Naive thymus-derived CD4-positive, alpha-beta T cell (primary cell): ENCODE results near the gene COL5A1. TPM values are rescaled to one million over a fixed set of nuclear protein-coding genes. Genes with fewer than 3 reads are reported as not detected.

Experiments used
- ATAC-seq: fragments of 150-1000 bp; cut with Tn5 transposase; 2 replicates; pipeline ENCODE4 v1.10.0; 2021; ENCODE audit warnings: mild to moderate bottlenecking, moderate library complexity
- CTCF ChIA-PET: fragments of 350-600 bp; sonication (Branson Sonifier 250); formaldehyde crosslinking; loops from one replicate; lab custom pipeline; 2021; ENCODE audit warnings: antibody characterized with exemption; lab: Charles Lee
- POLR2A ChIA-PET: fragments of 350-600 bp; sonication (Branson Sonifier 250); formaldehyde crosslinking; loops from one replicate; lab custom pipeline; 2021; ENCODE audit warnings: antibody characterized with exemption, inconsistent platforms; lab: Charles Lee
- DNase-seq, 9 donors: peaks; one replicate each; pipeline versions ENCODE4 v3.0.0 to v3.0.0-alpha.2; 2020 to 2022; ENCODE audit warnings: mixed read lengths in 1 of 9
- H3K27ac ChIP-seq: one replicate; pipeline ENCODE4 v1.7.0; 2013; ENCODE audit warnings: mild to moderate bottlenecking, low read depth, low read length, moderate library complexity
- H3K27me3 ChIP-seq, 2 donors: one replicate each; pipeline ENCODE4 v1.7.0; 2013; ENCODE audit warnings: low read length in 2 of 2, mild to moderate bottlenecking in 2 of 2, moderate library complexity in 2 of 2; ENCODE audit not compliant: control insufficient read depth in 2 of 2, insufficient read depth in 2 of 2
- H3K36me3 ChIP-seq, 3 experiments: 1 replicate in 2 of 3; 2 replicates in 1 of 3; pipeline ENCODE4 v1.7.0; 2013; ENCODE audit warnings: low read length in 3 of 3, mild to moderate bottlenecking in 3 of 3, moderate library complexity in 1 of 3; ENCODE audit not compliant: insufficient read depth in 3 of 3, control insufficient read depth in 2 of 3
- H3K4me1 ChIP-seq, 2 donors: one replicate each; pipeline ENCODE4 v1.7.0; 2013; ENCODE audit warnings: low read length in 2 of 2, mild to moderate bottlenecking in 2 of 2, moderate library complexity in 1 of 2; ENCODE audit not compliant: control insufficient read depth in 2 of 2, insufficient read depth in 2 of 2
- H3K4me3 ChIP-seq: 2 replicates; pipeline ENCODE4 v1.7.0; 2013; ENCODE audit warnings: mild to moderate bottlenecking, low read length
- H3K9me3 ChIP-seq, 3 experiments: 1 replicate in 2 of 3; 2 replicates in 1 of 3; pipeline ENCODE4 v1.7.0; 2013; ENCODE audit warnings: low read length in 3 of 3; ENCODE audit not compliant: control insufficient read depth in 2 of 3
- H3K27ac Mint-ChIP-seq, 9 donors: one replicate each; pipeline ENCODE4 v1.8.0; 2020 to 2022; ENCODE audit warnings: mixed read lengths in 9 of 9, mild to moderate bottlenecking in 8 of 9, moderate library complexity in 5 of 9, inconsistent platforms in 2 of 9
- H3K27me3 Mint-ChIP-seq, 5 donors: one replicate each; pipeline ENCODE4 v1.8.0; 2021 to 2022; ENCODE audit warnings: mixed read lengths in 5 of 5, mild to moderate bottlenecking in 1 of 5
- H3K36me3 Mint-ChIP-seq, 5 donors: one replicate each; pipeline ENCODE4 v1.8.0; 2020 to 2022; ENCODE audit warnings: mixed read lengths in 5 of 5, mild to moderate bottlenecking in 3 of 5, inconsistent platforms in 1 of 5
- H3K4me1 Mint-ChIP-seq, 7 donors: one replicate each; pipeline ENCODE4 v1.8.0; 2020 to 2022; ENCODE audit warnings: mixed read lengths in 7 of 7, mild to moderate bottlenecking in 3 of 7, inconsistent platforms in 1 of 7
- H3K4me3 Mint-ChIP-seq, 10 donors: one replicate each; pipeline ENCODE4 v1.8.0; 2020 to 2022; ENCODE audit warnings: mild to moderate bottlenecking in 10 of 10, mixed read lengths in 10 of 10, moderate library complexity in 6 of 10, inconsistent platforms in 2 of 10
- H3K9me3 Mint-ChIP-seq, 11 donors: one replicate each; pipeline ENCODE4 v1.8.0; 2020 to 2022; ENCODE audit warnings: mixed read lengths in 11 of 11, mild to moderate bottlenecking in 4 of 11, inconsistent platforms in 1 of 11, moderate library complexity in 1 of 11
- intact Hi-C, 2 donors: fragments of 100-400 bp; cut with micrococcal nuclease; formaldehyde crosslinking; loops; one replicate each; pipeline ENCODE4 v1.15.1; 2023
- polyA plus RNA-seq, 2 donors: library from polyadenylated mRNA; unstranded; fragments of 300-500 nt; fragmentation: Illumina TruSeq; gene quantifications; one replicate each; pipeline ENCODE4 v1.2.3, GENCODE V29; 2021
- total RNA-seq, 6 experiments: library from RNA in 5 of 6; stranded (reverse) in 5 of 6; gene quantifications; 1 replicate in 5 of 6; 2 replicates in 1 of 6; pipeline ENCODE4 v1.2.3 and lab custom pipeline; 2021 to 2026

Gene COL5A1
- total and polyA plus RNA-seq, 7 experiments from 2014 or later = 0.16 to 0.56 (median 0.24) TPM; not detected in 2

DNA sequence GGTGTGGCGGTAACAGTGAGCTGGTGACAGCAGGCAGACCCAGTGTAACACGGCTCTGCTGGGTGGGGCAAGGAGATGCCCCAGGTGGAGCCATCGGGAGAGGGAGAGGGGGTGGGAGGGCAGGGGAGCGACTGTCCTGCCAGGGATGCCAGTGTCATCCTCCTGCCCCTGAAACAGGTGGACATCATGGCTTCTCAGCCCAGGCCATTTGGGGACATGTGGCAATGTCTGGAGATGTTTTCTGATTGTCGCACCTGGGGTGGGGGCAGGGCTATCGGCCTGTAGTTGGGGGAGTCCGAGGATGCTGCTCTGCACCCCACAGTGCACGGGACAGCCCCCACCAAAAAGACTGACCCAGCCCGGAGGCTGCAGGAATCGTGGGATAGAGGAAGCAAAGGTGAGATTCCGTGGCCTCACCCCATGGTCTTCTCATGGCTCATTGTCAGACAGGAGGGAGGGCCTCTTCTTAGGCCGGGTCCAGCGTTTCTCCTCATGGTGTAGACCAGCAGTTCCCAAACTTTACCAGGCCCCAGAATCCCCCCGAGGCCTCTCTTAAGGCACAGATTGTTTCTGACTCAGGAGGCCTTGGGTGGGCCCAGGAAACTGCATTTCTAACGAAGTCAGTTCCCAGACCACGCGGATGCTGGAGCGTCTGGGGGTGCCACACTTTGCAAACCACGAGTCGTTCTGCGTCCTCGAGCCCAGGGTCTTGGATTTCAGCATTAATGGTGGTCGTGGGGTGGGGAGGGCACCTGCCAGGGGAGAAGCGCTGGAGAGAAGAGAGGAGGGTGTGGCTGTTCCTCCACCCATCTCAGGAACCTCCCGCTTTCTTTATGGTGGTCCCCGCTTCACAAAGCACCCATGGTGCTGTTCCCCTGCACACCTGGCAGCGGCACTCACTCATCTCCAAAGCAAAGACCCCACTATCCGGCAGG is 11.0 kb downstream of the COL5A1 start:
- Histone ChIP-seq H3K9me3 (no peaks in the 10 kb centered on the region), H3K4me1 (no peaks in the 10 kb centered on the region), H3K27ac (no peak overlapping the region), H3K4me3 (no peak overlapping the region), H3K27me3 (no peaks in the 10 kb centered on the region), H3K36me3 (no peaks in the 10 kb centered on the region)
- peaks cover 0 to 6% (median 0%) of the 10 kb centered on the region in 5 donors for H3K27me3 Mint-ChIP-seq
- DNase-seq (no peak), ATAC-seq (no peak)
- intact Hi-C loops = no loop called here
- no peak overlapping the region for H3K27ac Mint-ChIP-seq
- H3K4me1 Mint-ChIP-seq = no peaks in the 10 kb centered on the region
- H3K36me3 Mint-ChIP-seq = no peaks in the 10 kb centered on the region
- no peaks in the 10 kb centered on the region for H3K9me3 Mint-ChIP-seq
- no peak overlapping the region for H3K4me3 Mint-ChIP-seq
- ChIA-PET POLR2A (no interaction called here), CTCF (no interaction called here)

DNA sequence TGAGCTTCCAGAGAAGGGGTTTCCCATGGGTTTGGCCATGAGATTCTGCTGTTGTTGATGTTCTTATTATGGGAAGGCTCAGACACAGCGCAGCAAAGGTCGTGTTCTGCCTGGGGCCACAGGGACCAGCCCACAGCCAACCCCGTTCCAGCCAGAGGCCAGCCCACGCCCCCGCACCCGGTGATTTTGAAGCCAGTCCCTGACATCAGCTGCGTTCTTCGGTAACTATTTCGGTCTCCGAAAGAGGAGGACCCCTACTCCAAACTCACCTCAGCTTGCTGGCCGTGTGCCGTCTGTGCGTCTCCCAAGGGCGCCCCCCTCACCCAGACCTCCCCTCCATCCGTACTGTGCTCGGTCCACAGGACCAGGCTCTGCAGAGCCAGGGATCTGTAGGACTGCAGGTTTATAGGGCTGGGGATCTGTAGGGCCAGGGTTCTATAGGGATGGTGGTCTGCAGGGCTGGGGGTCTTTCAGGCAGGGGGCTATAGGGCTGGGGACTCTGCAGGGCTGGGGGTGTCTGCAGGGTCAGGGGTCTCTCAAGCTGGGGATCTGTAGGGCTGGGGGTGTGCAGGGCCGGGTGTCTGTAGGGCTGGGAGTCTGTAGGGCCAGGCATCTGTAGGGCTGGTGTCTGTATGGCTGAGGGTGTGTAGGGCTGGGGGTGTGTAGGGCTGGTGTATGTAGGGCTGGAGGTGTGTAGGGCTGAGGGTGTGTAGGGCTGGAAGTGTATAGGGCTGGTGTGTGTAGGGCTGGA is 11.8 kb downstream of the COL5A1 start:
- ChIA-PET POLR2A (no interaction called here), CTCF (no interaction called here)
- Histone ChIP-seq H3K4me3 (no peak overlapping the region), H3K27me3 (no peaks in the 10 kb centered on the region), H3K36me3 (no peaks in the 10 kb centered on the region), H3K27ac (no peak overlapping the region), H3K4me1 (no peaks in the 10 kb centered on the region), H3K9me3 (no peaks in the 10 kb centered on the region)
- DNase-seq = no peak
- intact Hi-C loops = no loop called here
- Mint-ChIP-seq H3K36me3 (no peaks in the 10 kb centered on the region), H3K4me3 (no peak overlapping the region), H3K9me3 (no peaks in the 10 kb centered on the region), H3K4me1 (no peaks in the 10 kb centered on the region), H3K27ac (no peak overlapping the region), H3K27me3 (peaks cover 0 to 6% (median 0%) of the 10 kb centered on the region in 5 donors)
- ATAC-seq = no peak

DNA sequence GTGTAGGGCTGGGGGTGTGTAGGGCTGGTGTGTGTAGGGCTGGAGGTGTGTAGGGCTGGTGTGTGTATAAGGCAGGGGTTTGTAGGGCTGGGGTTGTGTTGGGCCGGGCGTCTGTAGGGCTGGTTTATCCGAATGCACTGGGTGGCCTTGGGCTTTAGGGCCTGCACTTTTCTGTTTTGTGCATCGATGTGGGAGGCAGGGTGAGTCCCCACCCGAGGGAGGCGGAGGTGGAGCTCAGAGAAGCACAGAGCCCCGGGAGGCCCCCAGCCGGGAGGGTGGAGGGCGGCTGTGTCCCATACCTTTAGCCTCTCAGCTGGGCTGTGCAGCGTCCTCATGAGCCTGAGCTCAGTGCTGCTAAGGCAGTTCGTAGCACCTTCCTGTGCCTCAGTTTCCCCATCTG is 13.5 kb downstream of the COL5A1 start:
- ATAC-seq (no peak), DNase-seq (no peak)
- H3K4me3 ChIP-seq = no peak overlapping the region
- Mint-ChIP-seq H3K4me3 (no peak overlapping the region), H3K4me1 (no peaks in the 10 kb centered on the region), H3K9me3 (peaks cover 0 to 9% (median 0%) of the 10 kb centered on the region in 11 donors), H3K27ac (no peak overlapping the region), H3K36me3 (no peaks in the 10 kb centered on the region), H3K27me3 (peaks cover 0 to 6% (median 0%) of the 10 kb centered on the region in 5 donors)
- H3K9me3 ChIP-seq = no peaks in the 10 kb centered on the region
- H3K4me1 ChIP-seq = no peaks in the 10 kb centered on the region
- no peaks in the 10 kb centered on the region for H3K36me3 ChIP-seq
- H3K27me3 ChIP-seq = no peaks in the 10 kb centered on the region
- intact Hi-C loops = loop anchor here in 1 of 2 donors (1.0 kb wide), 1 partner anchor 206 kb away; no protein-coding TSS in a partner anchor
- no peak overlapping the region for H3K27ac ChIP-seq
- ChIA-PET CTCF (no interaction called here), POLR2A (no interaction called here)

DNA sequence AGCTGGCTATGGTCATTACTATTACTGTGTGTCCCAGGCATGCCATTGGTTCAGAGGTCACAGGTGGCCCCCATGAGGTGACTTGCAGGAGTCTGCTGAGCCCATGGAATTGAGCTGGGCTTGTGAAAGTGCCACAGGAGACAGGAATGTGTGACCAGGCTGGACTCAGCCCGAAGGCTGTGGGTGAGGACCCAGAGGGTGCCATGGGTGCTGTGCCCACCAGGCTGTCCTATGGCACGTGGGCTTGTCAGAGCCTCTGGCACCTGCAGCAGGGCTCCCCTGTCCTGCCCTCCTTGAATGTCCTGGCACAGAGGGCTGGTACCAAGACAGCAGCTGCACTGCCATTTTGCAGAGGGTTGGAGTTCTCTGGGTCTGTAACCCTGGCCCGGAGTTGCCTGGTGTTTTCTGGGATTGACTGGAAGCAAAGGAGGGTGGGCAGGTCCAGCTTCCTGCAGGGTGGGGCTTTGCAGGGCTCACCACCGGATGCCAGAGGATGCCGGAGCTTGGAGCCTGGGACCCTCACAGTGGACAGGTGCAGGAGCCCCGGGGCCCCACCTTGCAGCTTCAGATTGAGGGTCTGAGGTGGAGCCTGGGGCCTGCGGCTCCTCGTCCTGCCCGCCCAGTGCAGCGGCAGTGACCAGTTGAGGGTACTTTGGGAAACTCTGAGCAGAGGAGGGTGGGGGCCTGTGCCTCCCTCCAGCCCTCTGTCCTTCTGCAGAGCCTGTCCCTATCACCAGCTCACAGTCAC is 14.2 kb downstream of the COL5A1 start:
- H3K4me3 ChIP-seq = no peak overlapping the region
- POLR2A ChIA-PET = no interaction called here
- Mint-ChIP-seq H3K27ac (no peak overlapping the region), H3K27me3 (peaks cover 0 to 6% (median 0%) of the 10 kb centered on the region in 5 donors), H3K36me3 (peaks cover 0 to 2% (median 2%) of the 10 kb centered on the region in 5 donors), H3K4me3 (no peak overlapping the region), H3K9me3 (peaks cover 0 to 15% (median 3%) of the 10 kb centered on the region in 11 donors), H3K4me1 (no peaks in the 10 kb centered on the region)
- no peak for ATAC-seq
- CTCF ChIA-PET = no interaction called here
- no peaks in the 10 kb centered on the region for H3K36me3 ChIP-seq
- peaks cover 0 to 6% (median 0%) of the 10 kb centered on the region in 3 experiments for H3K9me3 ChIP-seq
- no peak overlapping the region for H3K27ac ChIP-seq
- H3K4me1 ChIP-seq = no peaks in the 10 kb centered on the region
- intact Hi-C loops = loop anchor here in 1 of 2 donors (1.0 kb wide), 1 partner anchor 206 kb away; no protein-coding TSS in a partner anchor
- no peaks in the 10 kb centered on the region for H3K27me3 ChIP-seq
- DNase-seq = no peak

DNA sequence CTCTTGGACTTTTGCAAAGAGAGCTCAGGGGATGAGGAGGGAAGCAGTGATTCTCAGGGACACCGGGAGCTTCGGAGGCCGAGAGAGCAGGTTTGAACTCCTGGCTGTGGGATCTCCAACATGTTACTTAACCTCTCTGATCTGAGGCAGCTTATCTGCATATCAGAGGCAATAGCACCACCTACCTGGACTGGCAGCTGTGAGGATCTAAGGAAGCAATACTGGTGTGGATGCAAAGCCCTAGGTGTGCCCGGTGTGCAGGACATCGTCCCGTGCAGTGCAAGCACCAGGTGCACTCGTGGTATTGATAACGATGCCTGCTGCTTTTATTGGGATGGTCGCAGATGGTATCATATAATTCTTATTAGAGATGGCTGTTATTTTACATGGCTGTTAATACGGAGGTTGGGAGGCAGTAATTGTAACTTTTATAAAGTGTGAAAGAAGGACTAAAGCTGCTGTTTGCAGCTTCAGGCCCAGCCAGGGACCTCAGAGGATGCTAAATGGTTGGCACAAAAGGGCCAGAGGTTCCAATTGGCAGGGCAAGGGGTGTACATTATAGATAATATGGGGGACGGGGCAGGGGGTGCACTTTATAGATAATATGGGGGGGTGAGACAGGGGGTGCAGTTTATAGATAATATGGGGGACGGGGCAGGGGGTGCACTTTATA is 14.9 kb downstream of the COL5A1 start:
- ChIA-PET CTCF (no interaction called here), POLR2A (no interaction called here)
- Histone ChIP-seq H3K27ac (no peak overlapping the region), H3K9me3 (peaks cover 0 to 13% (median 0%) of the 10 kb centered on the region in 3 experiments), H3K36me3 (no peaks in the 10 kb centered on the region), H3K27me3 (no peaks in the 10 kb centered on the region), H3K4me1 (no peaks in the 10 kb centered on the region), H3K4me3 (no peak overlapping the region)
- DNase-seq = no peak
- Mint-ChIP-seq H3K27me3 (peaks cover 0 to 6% (median 0%) of the 10 kb centered on the region in 5 donors), H3K36me3 (peaks cover 0 to 4% (median 3%) of the 10 kb centered on the region in 5 donors), H3K4me3 (no peak overlapping the region), H3K9me3 (peaks cover 0 to 22% (median 6%) of the 10 kb centered on the region in 11 donors), H3K4me1 (no peaks in the 10 kb centered on the region), H3K27ac (no peak overlapping the region)
- no peak for ATAC-seq
- intact Hi-C loops = no loop called here
